H9 (cell line): ENCODE measurements around the gene IFT57. TPM values are rescaled to one million over a fixed set of nuclear protein-coding genes. Genes with fewer than 3 reads are reported as not detected.

Source experiments
- DNase-seq: peaks from one replicate; pipeline ENCODE4 v3.0.0-alpha.2; 2017
- H2AFZ ChIP-seq: one replicate; pipeline ENCODE4 v1.6.1; 2013; ENCODE audit warnings: mild to moderate bottlenecking, low read length, control low read depth, moderate library complexity
- H2AK5ac ChIP-seq: 2 replicates; pipeline ENCODE4 v1.6.1; 2013; ENCODE audit warnings: low read length, control low read depth, mixed read lengths; ENCODE audit not compliant: insufficient read length
- H2BK120ac ChIP-seq: one replicate; pipeline ENCODE4 v1.6.1; 2013; ENCODE audit warnings: low read depth, mild to moderate bottlenecking, low read length, control low read depth, inconsistent platforms; ENCODE audit not compliant: poor library complexity, severe bottlenecking
- H2BK12ac ChIP-seq: 2 replicates; pipeline ENCODE4 v1.6.1; 2013; ENCODE audit warnings: low read length, control low read depth, mixed read lengths, low read depth; ENCODE audit not compliant: insufficient read length
- H2BK15ac ChIP-seq: 2 replicates; pipeline ENCODE4 v1.6.1; 2013; ENCODE audit warnings: low read depth, low read length, control low read depth
- H2BK20ac ChIP-seq: one replicate; pipeline ENCODE4 v1.6.1; 2013; ENCODE audit warnings: low read depth, mild to moderate bottlenecking, low read length, control low read depth, inconsistent platforms; ENCODE audit not compliant: poor library complexity, severe bottlenecking
- H2BK5ac ChIP-seq: 2 replicates; pipeline ENCODE4 v1.6.1; 2013; ENCODE audit warnings: low read length, control low read depth, mixed read lengths; ENCODE audit not compliant: insufficient read length
- H3K14ac ChIP-seq: 2 replicates; pipeline ENCODE4 v1.6.1; 2013; ENCODE audit warnings: low read length, control low read depth; ENCODE audit not compliant: insufficient read depth
- H3K18ac ChIP-seq: 2 replicates; pipeline ENCODE4 v1.6.1; 2013; ENCODE audit warnings: low read depth, mild to moderate bottlenecking, mixed read lengths, low read length, control low read depth; ENCODE audit not compliant: insufficient read length
- H3K23ac ChIP-seq: 2 replicates; pipeline ENCODE4 v1.6.1; 2013; ENCODE audit warnings: low read length, control low read depth, mixed read lengths, low read depth; ENCODE audit not compliant: insufficient read length
- H3K23me2 ChIP-seq: 2 replicates; pipeline ENCODE4 v1.6.1; 2013; ENCODE audit warnings: low read depth, mild to moderate bottlenecking, mixed read lengths, low read length, control low read depth; ENCODE audit not compliant: insufficient read length, poor library complexity, severe bottlenecking
- H3K27ac ChIP-seq: 2 replicates; pipeline ENCODE4 v1.5.1; 2013; ENCODE audit warnings: low read length, control low read depth, mixed read lengths, low read depth; ENCODE audit not compliant: insufficient read length
- H3K27me3 ChIP-seq: 2 replicates; pipeline ENCODE4 v1.6.1; 2013; ENCODE audit warnings: low read length, control low read depth, inconsistent platforms; ENCODE audit not compliant: insufficient read depth
- H3K4ac ChIP-seq: 2 replicates; pipeline ENCODE4 v1.6.1; 2013; ENCODE audit warnings: low read depth, mild to moderate bottlenecking, control low read depth, inconsistent platforms, low read length, moderate library complexity
- H3K4me1 ChIP-seq: 2 replicates; pipeline ENCODE4 v1.6.1; 2013; ENCODE audit warnings: low read length, control low read depth, inconsistent platforms; ENCODE audit not compliant: insufficient read depth
- H3K4me2 ChIP-seq: 2 replicates; pipeline ENCODE4 v1.6.1; 2013; ENCODE audit warnings: low read length, control low read depth, mixed read lengths; ENCODE audit not compliant: insufficient read length, insufficient read depth
- H3K56ac ChIP-seq: 2 replicates; pipeline ENCODE4 v1.6.1; 2013; ENCODE audit warnings: low read depth, mild to moderate bottlenecking, mixed read lengths, low read length, control low read depth; ENCODE audit not compliant: insufficient read length
- H3K79me1 ChIP-seq: 2 replicates; pipeline ENCODE4 v1.6.1; 2013; ENCODE audit warnings: low read depth, mild to moderate bottlenecking, moderate library complexity, low read length, control low read depth, inconsistent platforms; ENCODE audit not compliant: insufficient read depth, poor library complexity, severe bottlenecking
- H3K79me2 ChIP-seq: 2 replicates; pipeline ENCODE4 v1.6.1; 2013; ENCODE audit warnings: low read length, control low read depth, inconsistent platforms; ENCODE audit not compliant: insufficient read depth
- H3K9ac ChIP-seq: 2 replicates; pipeline ENCODE4 v1.6.1; 2013; ENCODE audit warnings: low read length, control low read depth, mixed read lengths; ENCODE audit not compliant: insufficient read length; ENCODE audit errors: extremely low read depth
- H3K9me3 ChIP-seq: one replicate; pipeline ENCODE4 v1.6.1; 2013; ENCODE audit warnings: low read depth, low read length, inconsistent platforms; ENCODE audit not compliant: control insufficient read depth
- H3T11ph ChIP-seq: one replicate; pipeline ENCODE4 v1.6.1; 2013; ENCODE audit warnings: mild to moderate bottlenecking, low read length, control low read depth, inconsistent platforms
- H4K20me1 ChIP-seq: one replicate; pipeline ENCODE4 v1.6.1; 2013; ENCODE audit not compliant: control insufficient read depth, insufficient read length, insufficient read depth
- H4K5ac ChIP-seq: 2 replicates; pipeline ENCODE4 v1.6.1; 2013; ENCODE audit warnings: low read depth, mild to moderate bottlenecking, mixed read lengths, low read length, control low read depth; ENCODE audit not compliant: insufficient read length
- H4K8ac ChIP-seq: replicated peaks from 2 replicates; pipeline ENCODE4 v1.6.1; 2013; ENCODE audit warnings: low read length, control low read depth, mixed read lengths, low read depth; ENCODE audit not compliant: insufficient read length
- H4K91ac ChIP-seq: 2 replicates; pipeline ENCODE4 v1.6.1; 2013; ENCODE audit warnings: low read depth, mild to moderate bottlenecking, moderate library complexity, mixed read lengths, low read length, control low read depth; ENCODE audit not compliant: insufficient read length
- H3K27ac Mint-ChIP-seq, 3 experiments: 2 replicates in 2 of 3; 3 replicates in 1 of 3; pipeline ENCODE4 v1.8.0; 2020 to 2021; ENCODE audit warnings: mixed read lengths in 3 of 3, mild to moderate bottlenecking in 1 of 3, moderate library complexity in 1 of 3
- H3K27me3 Mint-ChIP-seq: 2 replicates; pipeline ENCODE4 v1.8.0; 2021; ENCODE audit warnings: low read depth, mild to moderate bottlenecking, moderate library complexity, mixed read lengths
- H3K36me3 Mint-ChIP-seq, 3 experiments: 2 replicates in 2 of 3; 3 replicates in 1 of 3; pipeline ENCODE4 v1.8.0; 2020 to 2021; ENCODE audit warnings: low read depth in 3 of 3, mixed read lengths in 3 of 3; ENCODE audit not compliant: insufficient read depth in 1 of 3
- H3K4me1 Mint-ChIP-seq, 2 experiments: 2 replicates each; pipeline ENCODE4 v1.8.0; 2020; ENCODE audit warnings: mixed read lengths in 2 of 2
- H3K4me3 Mint-ChIP-seq, 2 experiments: 2 replicates in 1 of 2; 3 replicates in 1 of 2; pipeline ENCODE4 v1.8.0; 2020 to 2021; ENCODE audit warnings: mild to moderate bottlenecking in 2 of 2, mixed read lengths in 2 of 2, moderate library complexity in 1 of 2
- H3K9me3 Mint-ChIP-seq, 2 experiments: 2 replicates in 1 of 2; 3 replicates in 1 of 2; pipeline ENCODE4 v1.8.0; 2020; ENCODE audit warnings: mild to moderate bottlenecking in 2 of 2, mixed read lengths in 2 of 2, moderate library complexity in 1 of 2
- CTCF ChIP-seq: fragments of 200-600 bp; sonication (generic); conservative IDR thresholded peaks from 3 replicates; pipeline ENCODE4 v1.8.0; 2021; ENCODE audit warnings: antibody characterized with exemption, mild to moderate bottlenecking
- WGBS: extraction: QIAGEN DNeasy Blood & Tissue Kit; methylation state at CpG from one replicate; pipeline ENCODE4 v1.1.7; 2013; ENCODE audit warnings: missing lambda C conversion rate, low lambda C conversion rate, mixed read lengths; ENCODE audit not compliant: insufficient read length; ENCODE audit errors: extremely low coverage; 5-methylcytosine and 5-hydroxymethylcytosine counted together
- total RNA-seq: library from RNA; stranded (reverse); gene quantifications from 2 replicates; pipeline ENCODE4 v1.2.1, GENCODE V29; 2021

The IFT57 gene
- total RNA-seq, 1 experiment from 2014 or later: 21.4 TPM

DNA sequence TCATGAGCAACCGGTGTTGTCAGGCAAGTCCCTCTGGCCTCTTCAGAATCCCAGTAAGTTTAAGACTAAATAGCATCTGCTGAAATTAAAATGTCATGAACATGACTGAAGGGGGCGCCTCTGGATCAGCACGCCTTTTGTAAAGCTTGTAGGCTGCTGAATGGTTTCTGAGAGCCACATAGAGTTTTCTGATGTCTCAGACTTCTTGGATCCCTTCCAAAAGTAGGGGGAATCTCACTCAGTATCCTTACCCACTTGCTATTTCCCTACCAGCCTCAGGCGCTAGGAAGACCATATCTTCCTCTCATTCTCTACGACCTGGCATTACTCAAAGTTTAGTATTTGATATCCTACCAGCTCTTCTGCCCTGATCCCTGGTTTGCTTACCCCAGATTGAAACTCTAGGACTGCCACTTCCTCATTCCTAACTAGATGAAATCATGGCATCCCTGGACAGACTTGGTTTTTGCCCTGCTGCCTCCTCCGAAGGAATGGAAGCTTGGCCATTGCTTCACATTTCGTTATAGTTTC lies 68.7 kb downstream of the IFT57 start:
- Histone ChIP-seq H3K23me2 (no peaks in the 10 kb centered on the region), H2BK20ac (no peak overlapping the region), H3K4me2 (no peak overlapping the region), H4K20me1 (no peaks in the 10 kb centered on the region), H3K4me1 (no peaks in the 10 kb centered on the region), H4K91ac (no peak overlapping the region), H3K14ac (no peak overlapping the region), H3K23ac (no peak overlapping the region), H3K9me3 (no peaks in the 10 kb centered on the region), H2AFZ (peak overlapping the region; percentile 54), H2AK5ac (no peak overlapping the region), H4K8ac (no peak overlapping the region), H3K79me2 (no peaks in the 10 kb centered on the region), H2BK12ac (no peak overlapping the region), H3K4ac (no peak overlapping the region), H2BK5ac (no peak overlapping the region), H2BK15ac (no peak overlapping the region), H3K18ac (no peak overlapping the region), H3K27ac (no peak overlapping the region), H4K5ac (no peak overlapping the region), H2BK120ac (no peak overlapping the region), H3K9ac (no peak overlapping the region), H3K27me3 (no peaks in the 10 kb centered on the region), H3K56ac (no peak overlapping the region), H3K79me1 (no peaks in the 10 kb centered on the region), H3T11ph (no peak overlapping the region)
- H3K36me3 Mint-ChIP-seq: no peaks in the 10 kb centered on the region
- TF ChIP-seq CTCF: peak; percentile 77
- H3K27me3 Mint-ChIP-seq: no peaks in the 10 kb centered on the region
- DNase-seq: peak; percentile 70
- WGBS: no CpG with 5 or more reads among the region's 7 CpGs
- H3K4me3 Mint-ChIP-seq: no peak overlapping the region
- peaks cover 5 to 7% of the 10 kb centered on the region in 2 experiments for H3K4me1 Mint-ChIP-seq
- peak overlapping the region in 1 of 3 experiments; percentile 60; a peak in 1 of 7 replicates for H3K27ac Mint-ChIP-seq
- no peaks in the 10 kb centered on the region for H3K9me3 Mint-ChIP-seq
